ENCODE measurements around the gene CCDC47. TPM values are rescaled to one million over a fixed set of nuclear protein-coding genes. Genes with fewer than 3 reads are reported as not detected.
A peak's percentile ranks its signal among the peaks of the same experiment; 100 is the strongest.

Gene CCDC47
- polyA plus RNA-seq, 3 donors = 15.2 to 56.4 (median 43.0) TPM

GRCh38 chr17:63740464-63741142 is 32.8 kb downstream of the CCDC47 start:
- H3K79me2 ChIP-seq (ENCODE audit: insufficient read depth, low read length) = peaks cover 48% of the 10 kb centered on the region
- no peak for DNase-seq
- no peaks in the 10 kb centered on the region for H3K9me3 ChIP-seq (replicated peaks in 1 of 2; ENCODE audit: control insufficient read depth in 1 of 2, insufficient read depth in 1 of 2, low read length in 2 of 2)
- intact Hi-C loops (cut with micrococcal nuclease) = loop anchor here (5.0 kb wide), 2 partner anchors 37 to 43 kb away; no protein-coding TSS in a partner anchor
- H3K9me3 Mint-ChIP-seq = no peaks in the 10 kb centered on the region
- peaks cover 19 to 31% of the 10 kb centered on the region in 2 donors for H3K4me1 ChIP-seq (ENCODE audit: control insufficient read depth in 1 of 2, insufficient read depth in 2 of 2, low read length in 2 of 2)
- H3K9ac ChIP-seq (ENCODE audit: insufficient read depth, low read length, poor library complexity, severe bottlenecking) = peak overlapping the region; percentile 94
- no peak for TF ChIP-seq CTCF (IDR thresholded peaks at IDR 0.05)
- WGBS (ENCODE audit: insufficient coverage) = no CpG with 5 or more reads among the region's 12 CpGs
- H2AFZ ChIP-seq (ENCODE audit: insufficient read depth, low read depth, low read length, poor library complexity, severe bottlenecking) = peak overlapping the region; percentile 96
- H3K36me3 ChIP-seq (replicated peaks in 1 of 2; ENCODE audit: control insufficient read depth in 1 of 2, insufficient read depth in 2 of 2, low read length in 2 of 2) = peaks cover 0 to 12% of the 10 kb centered on the region in 2 donors
- peak overlapping the region; percentile 84 to 87 for H3K27ac ChIP-seq (ENCODE audit: low read depth in 1 of 2, low read length in 2 of 2)
- H4K20me1 ChIP-seq (ENCODE audit: insufficient read depth, low read length) = peaks cover under 1% of the 10 kb centered on the region
- peaks cover 4 to 15% of the 10 kb centered on the region in 2 donors for H3K36me3 Mint-ChIP-seq
- no peaks in the 10 kb centered on the region for H3K27me3 Mint-ChIP-seq (ENCODE audit: low read depth in 3 of 3)
- H3K27me3 ChIP-seq (ENCODE audit: control insufficient read depth in 2 of 2, insufficient read depth in 2 of 2, low read length in 2 of 2) = no peaks in the 10 kb centered on the region
- peak overlapping the region; percentile 98 for H3K4me2 ChIP-seq (replicated peaks; ENCODE audit: extremely low read depth, low read length, poor library complexity, severe bottlenecking)
- H3K4me3 Mint-ChIP-seq = peak overlapping the region; percentile 86 to 96
- H3K4me3 ChIP-seq (replicated peaks in 1 of 3; ENCODE audit: low read depth in 2 of 3, low read length in 3 of 3) = peak overlapping the region; percentile 65 to 99 (median 98)
- H3K27ac Mint-ChIP-seq = peak overlapping the region; percentile 89 to 98 (median 95)
- peaks cover 23% of the 10 kb centered on the region for H3K4me1 Mint-ChIP-seq

GRCh38 chr17:63735691-63736090 is 37.7 kb downstream of the CCDC47 start:
- H3K4me1 Mint-ChIP-seq = peaks cover 7% of the 10 kb centered on the region
- WGBS (ENCODE audit: insufficient coverage) = 92% methylated on average over 6 of the region's 8 CpGs
- no peak overlapping the region for H3K4me2 ChIP-seq (replicated peaks; ENCODE audit: extremely low read depth, low read length, poor library complexity, severe bottlenecking)
- H3K79me2 ChIP-seq (ENCODE audit: insufficient read depth, low read length) = peaks cover 73% of the 10 kb centered on the region
- H3K27ac Mint-ChIP-seq = no peak overlapping the region
- H3K9ac ChIP-seq (ENCODE audit: insufficient read depth, low read length, poor library complexity, severe bottlenecking) = no peak overlapping the region
- H3K9me3 Mint-ChIP-seq = no peaks in the 10 kb centered on the region
- H4K20me1 ChIP-seq (ENCODE audit: insufficient read depth, low read length) = peaks cover 6% of the 10 kb centered on the region
- no peak overlapping the region for H3K4me3 ChIP-seq (replicated peaks in 1 of 3; ENCODE audit: low read depth in 2 of 3, low read length in 3 of 3)
- DNase-seq = no peak
- H3K36me3 Mint-ChIP-seq = peaks cover 5 to 17% of the 10 kb centered on the region in 2 donors
- H3K4me1 ChIP-seq (ENCODE audit: control insufficient read depth in 1 of 2, insufficient read depth in 2 of 2, low read length in 2 of 2) = peaks cover 6 to 7% of the 10 kb centered on the region in 2 donors
- no peak overlapping the region for H2AFZ ChIP-seq (ENCODE audit: insufficient read depth, low read depth, low read length, poor library complexity, severe bottlenecking)
- H3K9me3 ChIP-seq (replicated peaks in 1 of 2; ENCODE audit: control insufficient read depth in 1 of 2, insufficient read depth in 1 of 2, low read length in 2 of 2) = no peaks in the 10 kb centered on the region
- H3K4me3 Mint-ChIP-seq = no peak overlapping the region
- intact Hi-C loops (cut with micrococcal nuclease) = no loop called here
- no peaks in the 10 kb centered on the region for H3K27me3 ChIP-seq (ENCODE audit: control insufficient read depth in 2 of 2, insufficient read depth in 2 of 2, low read length in 2 of 2)
- no peak for TF ChIP-seq CTCF (IDR thresholded peaks at IDR 0.05)
- no peaks in the 10 kb centered on the region for H3K27me3 Mint-ChIP-seq (ENCODE audit: low read depth in 3 of 3)
- peaks cover 0 to 11% of the 10 kb centered on the region in 2 donors for H3K36me3 ChIP-seq (replicated peaks in 1 of 2; ENCODE audit: control insufficient read depth in 1 of 2, insufficient read depth in 2 of 2, low read length in 2 of 2)
- H3K27ac ChIP-seq (ENCODE audit: low read depth in 1 of 2, low read length in 2 of 2) = no peak overlapping the region
